Measurements from ENCODE around the gene PDLIM5.
A peak's percentile ranks its signal among the peaks of the same experiment; 100 is the strongest.
"Not testable (repeated sequence)": the region's sequence is repeated elsewhere in the genome, so short reads cannot be mapped to it uniquely, and the experiment has no call there.

The PDLIM5 gene

GRCh38 chr4:94530073-94530472 is 78.3 kb downstream of the PDLIM5 start:
- DNase-seq (ENCODE audit: low spot score), result no peak

GRCh38 chr4:94531991-94532789 is 80.4 kb downstream of the PDLIM5 start:
- DNase-seq (ENCODE audit: low spot score), result peak; percentile 70

DNA sequence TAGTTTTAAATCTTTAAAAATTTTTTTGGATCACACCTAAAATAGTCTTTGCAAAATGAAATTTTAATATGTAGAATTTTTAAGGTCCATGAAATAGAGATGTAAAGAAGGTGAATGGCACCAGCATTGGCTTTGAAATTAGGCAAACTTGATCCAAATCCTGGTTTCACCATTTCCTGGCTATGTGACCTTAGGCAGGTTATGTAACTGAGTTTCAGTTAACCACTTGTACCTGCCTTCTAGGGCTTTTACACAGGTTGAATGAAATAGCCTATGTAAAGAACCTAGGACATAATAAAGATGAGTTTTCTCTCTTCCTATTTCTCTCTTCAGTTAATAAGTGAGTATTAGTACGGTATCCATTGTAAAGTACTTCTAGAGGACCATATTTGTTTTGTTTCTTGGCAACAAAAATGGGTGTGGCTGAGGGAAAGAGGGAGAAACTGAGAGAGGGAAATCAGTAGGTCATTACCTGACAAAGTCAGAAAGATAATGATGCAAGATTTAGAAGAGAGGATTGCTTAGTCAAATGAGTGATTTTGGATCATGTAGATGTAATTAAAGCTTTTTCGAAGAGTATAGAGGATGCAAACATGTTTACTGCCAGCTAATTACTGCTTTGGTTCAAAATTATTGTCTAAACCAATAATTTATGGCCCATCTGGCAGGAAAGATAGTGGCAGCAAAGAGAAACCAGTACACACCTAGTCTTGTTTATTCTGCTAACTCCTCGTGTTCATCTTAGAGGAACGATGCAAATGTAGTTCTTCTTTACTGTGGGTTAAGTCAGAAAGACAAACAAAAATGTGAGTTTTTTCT is 81.9 kb downstream of the PDLIM5 start:
- DNase-seq (ENCODE audit: low spot score), result no peak

GRCh38 chr4:94534401-94535312 is 82.9 kb downstream of the PDLIM5 start:
- DNase-seq (ENCODE audit: low spot score), result no peak

- no peak for DNase-seq (ENCODE audit: low spot score)
Measured at GRCh38 chr4:94536049-94536448, 84.3 kb downstream of the PDLIM5 start.

- DNase-seq (ENCODE audit: low spot score), result no peak
Measured at GRCh38 chr4:94536649-94537469, 85.1 kb downstream of the PDLIM5 start.

DNA sequence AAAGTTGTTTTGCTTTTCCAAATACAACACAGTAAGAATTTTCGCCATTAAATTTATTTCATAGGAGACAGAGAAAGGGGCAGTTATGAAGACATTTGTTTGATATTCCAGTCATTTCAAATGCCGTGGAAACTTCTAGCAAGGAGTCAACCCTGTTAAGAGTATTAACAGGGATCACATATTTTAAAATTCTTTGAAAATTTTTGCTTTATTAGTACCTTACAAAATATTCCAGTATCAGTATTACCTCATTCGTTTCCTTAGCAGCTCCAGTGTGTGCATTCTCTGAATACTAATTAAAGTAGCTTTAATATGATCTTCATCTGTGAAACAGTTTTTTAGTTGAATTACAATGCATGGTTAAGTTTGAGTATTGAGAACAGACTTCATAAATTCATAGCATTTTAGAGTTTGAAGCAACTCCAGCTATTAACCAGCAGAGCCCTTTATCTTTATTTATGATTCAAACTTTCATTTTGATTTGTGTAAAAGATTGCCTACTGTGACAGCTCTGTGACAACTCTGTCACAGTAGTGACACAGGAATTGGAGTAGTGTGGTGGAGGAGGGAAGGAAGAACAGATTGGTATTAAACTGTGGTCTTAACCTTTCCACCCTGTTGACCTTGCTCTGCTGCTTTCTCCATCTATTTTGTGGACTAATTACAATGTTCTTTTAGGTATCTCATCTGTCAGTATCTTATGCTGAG is 86.3 kb downstream of the PDLIM5 start:
- no peak for DNase-seq (ENCODE audit: low spot score)

- DNase-seq (ENCODE audit: low spot score), result peak; percentile 36
Measured at GRCh38 chr4:94540476-94540875, 88.7 kb downstream of the PDLIM5 start.

GRCh38 chr4:94544811-94545210 is 93.1 kb downstream of the PDLIM5 start:
- DNase-seq (ENCODE audit: low spot score), result peak; percentile 36

- no peak for DNase-seq (ENCODE audit: low spot score)
Measured at GRCh38 chr4:94545296-94545695, 93.6 kb downstream of the PDLIM5 start.

DNA sequence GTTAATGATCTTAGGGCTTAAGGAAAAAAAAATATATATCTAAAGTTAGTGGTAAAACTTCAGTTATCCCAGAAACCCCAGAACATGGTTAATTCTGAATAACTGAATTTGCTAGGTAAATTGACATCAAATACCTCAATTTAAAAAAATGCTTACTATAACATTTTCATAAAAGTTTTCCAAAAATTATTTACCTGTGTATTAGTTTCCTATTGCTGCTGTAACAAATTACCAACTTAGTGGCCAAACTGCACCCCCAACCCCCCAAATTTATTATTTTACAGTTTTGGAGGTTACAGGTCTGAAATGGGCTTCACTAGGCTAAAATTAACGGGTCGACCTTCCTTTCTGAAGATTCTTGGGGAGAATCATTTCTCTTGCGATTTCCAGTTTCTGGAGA is 95.2 kb downstream of the PDLIM5 start:
- DNase-seq (ENCODE audit: low spot score), result no peak

DNA sequence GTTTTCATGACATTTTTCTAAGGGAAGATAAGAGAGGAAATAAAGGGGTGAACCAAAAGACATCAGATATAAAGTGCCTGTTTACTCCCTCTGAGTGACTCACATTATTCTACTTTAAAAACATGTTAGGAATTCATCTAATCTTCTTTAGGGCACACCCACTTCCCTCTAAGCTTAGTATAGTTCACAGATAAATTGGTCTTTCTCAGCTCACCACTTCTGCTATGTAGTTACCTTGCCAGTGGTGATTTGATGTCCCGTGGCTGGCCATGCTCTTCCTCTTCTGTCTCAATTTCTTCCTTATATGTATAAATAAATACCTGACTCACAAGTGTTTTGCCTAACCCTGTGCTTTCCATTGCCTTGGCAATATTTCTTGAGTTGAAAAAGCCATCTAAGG is 96.8 kb downstream of the PDLIM5 start:
- DNase-seq (ENCODE audit: low spot score), result peak; percentile 88

- no peak for DNase-seq (ENCODE audit: low spot score)
Measured at GRCh38 chr4:94550352-94550751, 98.6 kb downstream of the PDLIM5 start.

GRCh38 chr4:94550851-94551250 is 99.1 kb downstream of the PDLIM5 start:
- DNase-seq (ENCODE audit: low spot score), result no peak

- no peak for DNase-seq (ENCODE audit: low spot score)
Measured at GRCh38 chr4:94551643-94552564, 100.2 kb downstream of the PDLIM5 start.

- not testable (repeated sequence) for DNase-seq (ENCODE audit: low spot score)
Measured at GRCh38 chr4:94556047-94556446, 104.3 kb downstream of the PDLIM5 start.

GRCh38 chr4:94557632-94558031 is 105.9 kb downstream of the PDLIM5 start:
- not testable (repeated sequence) for DNase-seq (ENCODE audit: low spot score)

- DNase-seq (ENCODE audit: low spot score), result no peak
Measured at GRCh38 chr4:94558392-94558904, 106.7 kb downstream of the PDLIM5 start.

GRCh38 chr4:94559351-94559806 is 107.6 kb downstream of the PDLIM5 start:
- no peak for DNase-seq (ENCODE audit: low spot score)
